IPS-11a (cell line): ENCODE data around the gene CCKAR.

Experiments
- H3K4me3 ChIP-seq: one replicate; pipeline ENCODE4 v1.5.1; 2013; ENCODE audit warnings: low read depth, low read length, control low read depth

Gene CCKAR

GRCh38 chr4:26462874-26463273, 27.4 kb downstream of the CCKAR start:
- no peak overlapping the region for H3K4me3 ChIP-seq

GRCh38 chr4:26459756-26460530, 30.3 kb downstream of the CCKAR start:
- H3K4me3 ChIP-seq: no peak overlapping the region

GRCh38 chr4:26459054-26459755, 31.1 kb downstream of the CCKAR start:
- no peak overlapping the region for H3K4me3 ChIP-seq

GRCh38 chr4:26458157-26458561, 32.1 kb downstream of the CCKAR start:
- no peak overlapping the region for H3K4me3 ChIP-seq

- H3K4me3 ChIP-seq: no peak overlapping the region
Measured at GRCh38 chr4:26457412-26457811, 32.9 kb downstream of the CCKAR start.

GRCh38 chr4:26455571-26455970, 34.7 kb downstream of the CCKAR start:
- H3K4me3 ChIP-seq: no peak overlapping the region

GRCh38 chr4:26454961-26455360, 35.3 kb downstream of the CCKAR start:
- H3K4me3 ChIP-seq: no peak overlapping the region

- no peak overlapping the region for H3K4me3 ChIP-seq
Measured at GRCh38 chr4:26452565-26453531, 37.4 kb downstream of the CCKAR start.

- no peak overlapping the region for H3K4me3 ChIP-seq
Measured at GRCh38 chr4:26451597-26451996, 38.7 kb downstream of the CCKAR start.

- no peak overlapping the region for H3K4me3 ChIP-seq
Measured at GRCh38 chr4:26450418-26450817, 39.9 kb downstream of the CCKAR start.

- H3K4me3 ChIP-seq: no peak overlapping the region
Measured at GRCh38 chr4:26447378-26447777, 42.9 kb downstream of the CCKAR start.

GRCh38 chr4:26441771-26442170, 48.5 kb downstream of the CCKAR start:
- no peak overlapping the region for H3K4me3 ChIP-seq

GRCh38 chr4:26441102-26441501, 49.2 kb downstream of the CCKAR start:
- H3K4me3 ChIP-seq: no peak overlapping the region

GRCh38 chr4:26434030-26434639, 56.1 kb downstream of the CCKAR start:
- no peak overlapping the region for H3K4me3 ChIP-seq

- no peak overlapping the region for H3K4me3 ChIP-seq
Measured at GRCh38 chr4:26433556-26433955, 56.7 kb downstream of the CCKAR start.

- no peak overlapping the region for H3K4me3 ChIP-seq
Measured at GRCh38 chr4:26432419-26432818, 57.9 kb downstream of the CCKAR start.

GRCh38 chr4:26431461-26432180, 58.7 kb downstream of the CCKAR start:
- H3K4me3 ChIP-seq: no peak overlapping the region
